LHCN-M2 (cell line): ENCODE measurements around the gene HLA-DQA1. TPM values are rescaled to one million over a fixed set of nuclear protein-coding genes. Genes with fewer than 3 reads are reported as not detected.
"Not testable (repeated sequence)": the region's sequence is repeated elsewhere in the genome, so short reads cannot be mapped to it uniquely, and the experiment has no call there.

ENCODE experiments used
- DNase-seq: peaks from one replicate; pipeline ENCODE4 v3.0.0-alpha.2; 2012; ENCODE audit warnings: low read depth
- total RNA-seq: library from RNA; depleted of rRNA; stranded (reverse); fragments of >200 nt; gene quantifications from 2 replicates; pipeline ENCODE4 v1.2.3, GENCODE V29; 2014

The HLA-DQA1 gene
- total RNA-seq, 1 experiment from 2014 or later = not detected

DNA sequence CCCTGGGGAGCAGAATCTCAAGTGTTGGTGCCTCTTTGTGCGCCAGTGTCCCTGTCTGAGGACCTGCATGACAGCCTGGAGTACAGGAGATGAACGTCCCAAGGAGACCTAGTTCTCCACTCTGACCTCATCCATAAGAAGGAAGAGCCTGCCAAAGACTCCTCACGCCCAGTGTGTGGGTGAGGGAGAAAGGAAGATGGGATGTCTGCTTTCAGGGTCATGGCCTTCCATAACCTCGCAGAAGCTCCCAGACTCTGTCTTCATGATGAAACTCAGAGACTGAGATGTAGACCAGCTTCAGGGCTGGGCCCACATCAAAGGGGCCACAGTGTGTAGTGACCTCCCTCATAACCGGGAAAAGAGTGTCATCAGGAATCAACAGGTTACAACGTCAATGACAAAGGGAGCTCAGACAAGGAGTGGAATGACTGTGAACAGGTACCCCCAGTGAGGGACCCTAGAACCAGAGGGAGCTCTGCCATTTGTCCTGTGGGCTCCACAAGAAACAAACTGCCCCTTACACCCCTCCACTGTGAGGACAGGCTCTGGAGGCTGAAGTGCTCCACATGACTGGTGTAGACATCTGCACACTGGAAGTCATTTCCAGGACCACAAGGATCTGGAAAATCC, 21.2 kb downstream of the HLA-DQA1 start:
- no peak for DNase-seq

DNA sequence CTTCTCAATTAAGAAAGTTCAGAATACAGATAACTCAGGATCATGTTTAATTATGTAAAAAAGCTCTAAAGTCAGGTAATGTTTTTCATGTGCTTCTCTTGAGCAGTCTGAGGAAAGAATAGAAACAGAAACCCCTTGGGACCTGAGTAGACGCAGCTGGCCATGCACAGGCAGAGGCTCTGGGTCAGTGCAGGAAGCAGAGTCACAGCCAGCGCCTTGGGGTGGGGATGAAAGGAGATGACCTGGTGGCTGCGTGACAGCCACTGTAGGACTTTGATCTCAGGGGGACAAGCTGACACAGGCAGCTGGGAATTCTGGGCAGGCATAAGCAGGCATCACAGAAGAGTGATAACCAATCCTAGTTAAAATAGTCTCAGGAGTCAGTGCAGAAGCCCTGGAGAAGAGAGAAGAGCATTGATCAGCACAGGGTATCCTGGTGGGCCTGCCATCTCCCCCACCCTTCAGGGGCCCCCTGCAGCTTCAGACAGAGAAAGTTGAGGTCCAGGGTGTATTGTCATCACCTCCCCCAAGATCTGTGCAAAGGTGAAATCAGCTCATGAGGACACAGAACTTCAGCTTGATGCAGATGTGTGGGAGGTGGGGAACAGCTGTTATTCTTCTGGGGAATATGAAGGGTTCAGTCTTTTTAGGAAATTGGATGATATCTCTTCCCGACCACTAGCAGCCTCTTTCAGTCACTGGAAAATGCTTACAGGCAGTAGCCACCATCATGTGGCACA, 22.8 kb downstream of the HLA-DQA1 start:
- no peak for DNase-seq

DNA sequence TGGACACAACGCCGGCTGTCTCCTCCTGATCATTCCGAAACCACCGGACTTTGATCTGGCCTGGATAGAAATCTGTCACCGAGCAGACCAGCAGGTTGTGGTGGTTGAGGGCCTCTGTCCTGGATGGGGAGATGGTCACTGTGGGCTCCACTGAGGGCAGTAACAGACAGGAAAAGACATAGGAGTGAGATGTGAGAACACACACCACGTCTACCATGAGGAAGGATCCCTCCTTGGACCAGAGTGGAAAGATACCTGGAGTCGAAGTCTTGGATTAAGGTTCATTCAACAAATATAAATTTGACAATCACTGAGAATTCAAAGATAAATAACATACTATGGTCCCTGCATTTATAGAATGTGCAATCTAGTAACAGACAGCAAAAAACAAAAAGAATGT, 24.9 kb downstream of the HLA-DQA1 start:
- no peak for DNase-seq

DNA sequence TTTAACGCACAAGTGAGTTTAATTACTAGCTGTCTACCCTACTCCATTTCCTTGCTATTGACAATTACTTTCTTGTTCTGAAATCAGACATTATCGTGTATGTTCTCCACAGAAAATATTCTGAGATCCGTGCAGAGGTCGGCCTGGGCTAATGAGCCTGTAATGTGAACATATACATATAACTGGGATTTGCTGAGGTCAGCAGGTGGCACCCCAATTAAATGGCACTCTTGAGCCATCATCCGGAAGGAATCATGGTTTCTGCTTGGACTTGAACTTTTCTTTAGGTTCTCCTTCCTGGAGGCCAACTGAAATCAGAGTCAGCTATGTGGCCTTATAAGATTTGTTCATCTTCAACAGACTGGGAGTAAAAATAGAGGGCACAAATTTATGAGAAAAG, 25.6 kb downstream of the HLA-DQA1 start:
- DNase-seq = no peak

DNA sequence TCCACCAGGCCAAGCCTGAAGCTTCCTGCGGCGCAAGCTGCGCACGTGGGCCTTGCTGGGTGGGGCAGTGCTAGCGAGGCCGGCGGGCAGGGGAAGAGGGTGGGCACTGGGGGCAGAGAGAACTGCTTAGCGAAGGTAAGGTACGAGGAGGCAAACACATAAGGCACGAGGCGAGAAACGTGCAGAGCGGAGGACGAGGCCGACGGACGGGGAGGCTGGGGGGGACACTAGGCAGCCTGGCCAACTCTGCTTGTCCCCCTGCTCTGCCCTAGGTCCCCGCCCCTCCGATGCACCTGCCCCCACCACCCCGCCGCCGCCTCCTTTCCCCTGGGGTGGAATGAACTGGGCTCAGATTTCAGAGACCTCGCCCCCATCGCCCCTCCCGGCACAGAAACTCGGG, 27.1 kb downstream of the HLA-DQA1 start:
- no peak for DNase-seq

DNA sequence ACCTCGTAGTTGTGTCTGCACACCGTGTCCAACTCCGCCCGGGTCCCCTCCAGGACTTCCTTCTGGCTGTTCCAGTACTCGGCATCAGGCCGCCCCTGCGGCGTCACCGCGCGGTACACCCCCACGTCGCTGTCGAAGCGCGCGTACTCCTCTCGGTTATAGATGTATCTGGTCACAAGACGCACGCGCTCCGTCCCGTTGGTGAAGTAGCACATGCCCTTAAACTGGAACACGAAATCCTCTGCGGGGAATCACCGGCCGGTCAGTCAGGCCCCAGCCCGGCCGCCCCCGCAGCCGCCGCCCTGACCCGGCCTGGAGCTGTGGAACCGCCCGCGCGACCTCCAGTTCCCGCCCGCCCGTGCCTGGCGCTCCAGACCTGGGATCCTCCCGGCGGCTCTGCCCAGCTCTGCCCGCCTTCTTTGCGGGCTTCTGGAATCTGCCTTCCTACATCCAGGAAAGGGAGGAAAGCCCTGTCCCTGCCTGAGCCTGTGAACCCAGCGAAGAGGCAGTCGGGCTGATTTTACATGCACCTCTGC, 27.7 kb downstream of the HLA-DQA1 start:
- DNase-seq = no peak

DNA sequence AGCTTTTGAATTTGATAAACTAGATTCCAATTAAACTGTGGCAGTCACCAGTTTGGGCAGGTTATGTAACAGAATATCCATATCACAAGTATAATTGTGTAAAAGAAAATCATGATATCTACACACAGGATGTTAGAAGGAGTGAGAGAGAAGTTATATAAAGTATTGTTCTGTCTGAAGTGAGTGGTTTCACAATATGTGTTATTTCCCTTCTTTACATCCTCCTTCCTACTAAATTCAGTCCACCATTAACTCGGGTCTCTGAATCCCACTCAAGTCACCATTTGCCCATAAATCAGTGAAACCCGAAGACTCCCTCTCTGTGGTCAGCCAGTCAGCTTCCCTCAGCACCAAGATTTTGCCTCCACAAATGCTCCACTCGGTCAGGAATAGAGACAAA, 28.5 kb downstream of the HLA-DQA1 start:
- DNase-seq = no peak

DNA sequence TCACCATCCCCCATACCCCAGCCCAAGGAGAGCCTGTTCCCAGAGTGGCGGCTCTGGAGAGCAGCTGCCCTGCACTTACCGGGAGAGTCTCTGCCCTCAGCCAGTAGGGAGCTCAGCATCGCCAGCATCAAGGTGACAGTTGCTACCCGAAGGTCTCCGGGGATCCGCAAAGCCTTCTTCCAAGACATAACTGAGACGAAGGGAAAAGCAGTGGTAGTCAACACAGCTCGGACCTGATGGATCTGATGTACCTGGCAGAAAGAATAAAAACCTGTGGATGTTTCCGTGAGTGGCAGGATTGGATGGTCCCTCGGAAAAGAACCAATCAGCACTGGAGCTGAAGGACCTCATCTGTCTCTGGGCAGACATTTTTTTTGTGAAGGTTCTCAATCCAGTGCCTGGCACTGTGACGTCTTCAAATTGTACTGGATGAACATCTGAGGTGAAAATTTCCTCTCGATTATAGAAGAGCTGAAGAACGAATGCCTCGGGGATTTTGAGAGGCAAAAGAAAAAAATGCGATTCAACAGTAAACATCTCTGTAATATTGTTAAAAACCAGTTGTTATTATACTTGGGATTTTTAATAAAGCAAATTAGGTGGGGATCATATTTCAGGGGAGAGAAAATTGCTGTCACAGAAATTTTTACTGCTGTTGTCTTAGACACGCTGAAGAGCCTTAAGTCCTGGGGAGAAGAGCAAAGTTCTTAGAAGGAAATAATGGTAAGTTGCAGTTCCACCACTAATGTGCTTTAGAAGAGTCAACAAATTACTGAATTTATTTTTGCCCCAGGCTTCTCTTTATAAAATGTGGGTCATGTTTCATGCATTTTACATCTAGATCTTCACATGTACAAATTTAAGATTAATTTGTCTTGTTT, 29.5 kb downstream of the HLA-DQA1 start, which contains the start of gene HLA-DQB1:
Gene HLA-DQB1, minus strand, starts transcription at position 238 of the 881 bp plus-strand sequence. Its CDS starts 50 bp downstream, at position 188.
- DNase-seq = peak; percentile 2

DNA sequence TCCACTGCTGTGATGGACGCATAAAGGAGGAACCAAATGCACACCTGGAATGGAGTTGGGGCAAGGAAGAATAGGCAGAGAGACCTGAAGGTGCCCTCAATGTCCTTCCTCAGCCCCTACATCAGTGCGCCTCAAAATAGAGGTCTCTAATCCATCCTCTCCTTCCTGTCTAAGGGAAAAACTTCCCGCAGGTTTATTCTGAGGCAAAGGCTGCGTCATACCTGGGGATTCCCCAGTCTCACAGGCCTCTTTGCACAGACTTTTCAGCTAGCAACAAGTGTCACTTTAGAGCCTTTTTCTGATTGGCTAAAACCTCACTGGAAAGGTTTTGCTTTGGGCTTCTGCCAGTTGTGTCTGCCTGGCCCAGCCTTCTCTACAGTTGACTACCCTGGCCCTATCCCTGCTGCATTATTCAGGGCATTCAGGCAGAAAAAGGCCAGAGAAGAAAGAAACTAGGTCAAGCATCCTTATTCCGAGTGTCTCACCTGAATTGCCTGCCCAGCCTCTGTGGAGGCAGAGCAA, 31.1 kb downstream of the HLA-DQA1 start:
- no peak for DNase-seq

DNA sequence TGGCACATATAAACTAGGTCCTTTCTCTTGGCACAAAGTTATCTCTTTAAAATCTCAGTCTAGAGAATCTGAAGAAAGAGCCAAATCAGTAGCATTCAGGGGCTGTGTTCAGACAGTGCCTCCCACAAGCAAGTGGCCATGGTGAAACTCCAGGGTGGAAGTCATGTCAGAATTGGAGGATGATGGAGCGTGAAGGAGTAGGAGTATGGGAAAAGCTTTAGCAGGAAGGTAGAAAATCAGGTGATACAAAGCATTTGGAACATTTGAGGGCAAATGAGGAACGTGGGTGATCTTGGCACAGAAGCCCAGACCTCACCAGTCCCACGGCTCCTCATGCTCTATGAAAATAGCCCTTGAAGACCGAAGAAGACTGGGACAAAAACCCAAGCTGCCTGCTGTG, 32.0 kb downstream of the HLA-DQA1 start:
- DNase-seq = no peak

DNA sequence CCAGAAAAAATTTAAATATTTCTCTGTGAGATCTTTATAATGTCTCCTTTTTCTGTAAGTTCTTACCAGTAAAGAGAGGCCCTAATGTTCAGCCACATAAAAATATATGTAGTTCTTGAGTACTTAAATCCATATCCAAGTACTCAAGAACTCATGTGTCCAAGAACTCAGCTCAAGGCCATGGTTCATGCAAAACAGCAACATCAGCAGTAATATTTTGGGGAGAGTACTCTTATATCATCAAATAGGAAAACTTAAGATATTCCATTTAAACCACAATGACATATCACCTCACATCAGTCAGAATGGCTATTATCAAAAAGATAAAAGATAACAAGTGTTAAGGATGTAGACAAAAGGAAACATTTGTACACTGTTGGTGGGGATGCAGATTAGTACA, 32.7 kb downstream of the HLA-DQA1 start:
- DNase-seq = no peak

DNA sequence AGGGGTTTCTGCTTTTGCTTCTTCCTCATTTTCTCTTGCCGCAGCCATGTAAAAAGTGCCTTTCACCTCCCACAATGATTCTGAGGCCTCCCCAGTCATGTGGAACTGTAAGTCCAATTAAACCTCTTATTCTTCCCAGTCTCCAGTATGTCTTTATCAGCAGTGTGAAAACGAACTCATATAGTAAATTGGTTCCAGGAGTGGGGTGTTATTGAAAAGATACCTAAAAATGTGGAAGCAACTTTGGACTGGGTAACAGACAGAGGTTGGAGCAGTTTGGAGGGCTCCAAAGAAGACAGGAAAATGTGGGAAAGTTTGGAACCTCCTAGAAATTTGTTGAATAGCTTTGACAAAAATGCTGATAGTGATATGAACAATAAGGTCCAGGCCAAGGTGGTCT, 34.7 kb downstream of the HLA-DQA1 start:
- not testable (repeated sequence) for DNase-seq

DNA sequence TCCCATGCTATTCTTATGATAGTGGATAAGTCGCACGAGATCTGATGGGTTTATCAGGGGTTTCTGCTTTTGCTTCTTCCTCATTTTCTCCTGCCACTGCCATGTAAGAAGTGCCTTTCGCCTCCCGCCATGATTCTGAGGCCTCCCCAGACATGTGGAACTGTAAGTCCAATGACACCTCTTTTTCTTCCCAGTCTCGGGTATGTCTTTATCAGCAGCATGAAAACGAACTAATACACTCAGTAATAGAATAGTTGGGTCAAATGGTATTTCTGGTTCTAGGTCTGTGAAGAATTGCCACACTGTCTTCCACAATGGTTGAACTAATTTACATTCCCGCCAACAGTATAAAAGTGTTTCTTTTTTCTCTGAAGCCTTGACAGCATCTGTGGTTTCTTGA, 36.9 kb downstream of the HLA-DQA1 start:
- not testable (repeated sequence) for DNase-seq

DNA sequence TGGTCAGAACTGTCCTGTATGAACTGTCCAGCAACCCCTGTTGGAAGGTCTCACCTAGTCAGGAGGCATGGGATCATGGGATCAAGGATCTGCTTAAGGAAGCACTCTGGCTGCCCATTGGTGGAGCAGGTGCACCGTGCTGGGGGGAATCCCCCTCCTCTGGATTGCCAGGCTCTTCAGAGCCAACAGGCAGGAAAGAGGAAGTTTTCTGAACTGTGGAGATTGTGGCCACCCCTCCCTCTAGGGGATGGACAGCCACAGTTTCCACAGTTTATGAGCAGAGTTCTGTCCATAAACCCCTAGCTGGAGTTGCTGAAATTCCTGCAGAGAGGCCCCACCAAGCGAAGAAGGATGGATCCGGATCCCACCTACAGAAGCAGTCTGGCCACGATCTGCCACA, 42.3 kb downstream of the HLA-DQA1 start:
- DNase-seq = no peak

DNA sequence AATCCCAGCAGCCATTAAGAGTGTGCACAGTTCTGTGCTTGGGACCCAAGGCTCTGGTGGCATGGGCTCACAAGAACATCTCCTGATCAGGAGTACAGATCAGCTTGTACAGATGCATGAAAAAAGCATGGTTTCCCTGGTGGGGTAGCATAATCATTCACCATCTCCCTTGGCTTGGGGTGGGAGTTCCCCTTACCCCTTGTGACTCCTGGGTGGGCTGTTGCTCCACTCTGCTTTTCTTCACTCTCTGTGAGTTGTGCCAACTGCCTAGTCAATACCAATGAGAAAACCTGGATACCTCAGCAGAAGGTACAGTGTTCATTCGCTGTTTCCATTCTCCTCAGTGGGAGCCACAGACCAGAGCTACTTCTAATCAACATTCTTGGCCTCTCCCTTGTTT, 42.8 kb downstream of the HLA-DQA1 start:
- DNase-seq = no peak

DNA sequence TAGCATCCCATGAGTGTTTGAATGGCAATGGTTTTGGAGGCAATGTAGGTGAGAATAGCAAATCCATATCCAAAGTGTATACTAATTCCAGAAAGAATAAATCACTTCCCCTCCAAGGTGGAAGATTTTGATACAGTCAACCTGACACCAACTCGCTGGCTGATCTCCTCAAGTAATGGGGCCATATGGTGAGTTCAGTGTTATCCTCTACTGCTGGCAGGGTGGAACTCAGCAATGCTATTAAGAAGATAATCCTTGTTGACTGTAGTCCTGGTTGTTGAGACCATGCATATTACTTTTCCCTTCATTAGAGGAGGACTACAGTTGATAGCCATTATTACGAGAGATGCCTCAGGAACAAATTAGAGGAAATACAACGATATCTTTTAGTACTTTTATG, 47.0 kb downstream of the HLA-DQA1 start:
- DNase-seq = no peak

DNA sequence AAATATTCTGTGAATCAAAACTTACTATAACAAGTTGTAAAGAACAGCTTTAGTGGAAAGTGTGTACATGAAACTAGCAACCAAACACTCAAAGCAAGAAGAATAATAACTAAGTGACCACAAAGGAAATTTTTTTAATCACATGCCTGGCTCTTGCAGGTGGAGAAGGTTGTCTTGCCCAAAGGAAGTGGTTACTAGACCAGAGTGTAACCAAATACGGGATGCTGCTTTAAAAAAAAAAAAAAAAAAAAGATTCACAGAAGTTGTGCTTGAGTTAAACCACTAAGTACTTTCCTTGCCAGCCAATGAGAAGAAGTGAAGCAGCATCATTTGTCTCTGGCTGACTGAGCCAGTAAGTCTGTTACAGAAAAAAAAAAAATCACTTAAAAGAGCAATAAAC, 48.4 kb downstream of the HLA-DQA1 start:
- peak; percentile 11 for DNase-seq

DNA sequence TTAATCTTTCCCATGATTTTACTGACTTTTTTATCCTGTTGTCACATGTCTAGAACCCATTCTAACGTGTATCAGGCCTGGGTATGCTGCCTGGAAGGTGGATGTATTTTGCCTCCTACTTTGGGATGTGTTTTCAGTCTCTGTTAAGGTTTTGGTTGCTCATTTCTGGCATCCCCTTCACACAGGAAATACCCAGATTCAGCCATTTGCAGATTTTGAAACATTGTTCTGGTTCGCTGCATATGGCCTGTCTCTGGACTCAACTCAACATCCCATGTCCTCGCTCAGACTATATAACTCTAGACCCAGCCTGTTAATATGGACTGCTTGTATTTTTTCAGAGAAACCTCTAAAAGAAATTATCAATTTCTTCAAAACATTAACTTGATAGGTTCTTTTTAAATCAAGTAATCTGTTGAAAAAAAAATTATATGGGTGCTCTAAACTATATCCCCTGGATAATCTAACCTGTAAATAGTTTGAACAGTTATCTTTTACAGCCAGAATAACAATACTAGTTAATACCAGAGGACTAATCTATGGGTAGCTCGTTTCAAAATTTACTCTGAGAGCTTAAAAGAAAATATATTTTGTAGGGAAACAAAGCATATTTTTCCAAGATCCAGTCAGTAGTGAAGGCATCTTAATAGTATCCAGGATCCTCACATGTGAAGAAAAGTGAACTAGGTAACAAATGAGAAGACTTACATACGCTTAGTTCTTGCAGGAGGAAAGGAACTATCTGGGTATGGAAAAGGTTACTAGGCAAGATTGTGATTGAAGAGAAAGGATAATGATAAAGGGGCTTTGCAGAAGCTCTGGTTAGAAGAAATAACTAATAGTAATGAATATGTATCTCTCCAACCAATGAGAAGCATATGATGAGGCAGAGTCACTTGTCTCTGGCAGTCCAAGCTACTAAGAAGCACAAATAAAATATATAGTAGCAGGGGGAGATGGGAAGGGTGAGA, 52.6 kb downstream of the HLA-DQA1 start:
- no peak for DNase-seq

DNA sequence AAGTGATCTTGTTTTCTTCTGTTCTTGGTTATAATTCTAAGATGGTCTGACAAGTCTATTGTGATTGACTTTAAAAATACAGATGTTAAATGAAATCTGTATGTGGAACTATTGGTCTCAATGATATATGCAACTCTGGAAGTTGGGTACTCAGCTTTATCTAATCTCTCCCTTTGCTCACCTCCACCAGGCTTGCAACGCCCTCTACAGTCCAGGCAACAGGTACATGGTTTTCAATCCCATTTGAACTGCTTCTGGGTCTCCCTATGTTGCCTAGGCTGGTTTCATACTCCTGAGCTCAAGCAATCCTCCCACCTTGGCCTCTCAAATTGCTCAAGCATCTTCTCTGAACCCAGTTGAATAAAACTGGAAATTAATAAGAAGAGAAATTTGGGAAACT, 54.8 kb downstream of the HLA-DQA1 start:
- no peak for DNase-seq
